ENCODE data around the gene PURB. TPM values are rescaled to one million over a fixed set of nuclear protein-coding genes. Genes with fewer than 3 reads are reported as not detected.

Gene PURB
- total RNA-seq, 1 donor from 2014 or later = 19.2 TPM

DNA sequence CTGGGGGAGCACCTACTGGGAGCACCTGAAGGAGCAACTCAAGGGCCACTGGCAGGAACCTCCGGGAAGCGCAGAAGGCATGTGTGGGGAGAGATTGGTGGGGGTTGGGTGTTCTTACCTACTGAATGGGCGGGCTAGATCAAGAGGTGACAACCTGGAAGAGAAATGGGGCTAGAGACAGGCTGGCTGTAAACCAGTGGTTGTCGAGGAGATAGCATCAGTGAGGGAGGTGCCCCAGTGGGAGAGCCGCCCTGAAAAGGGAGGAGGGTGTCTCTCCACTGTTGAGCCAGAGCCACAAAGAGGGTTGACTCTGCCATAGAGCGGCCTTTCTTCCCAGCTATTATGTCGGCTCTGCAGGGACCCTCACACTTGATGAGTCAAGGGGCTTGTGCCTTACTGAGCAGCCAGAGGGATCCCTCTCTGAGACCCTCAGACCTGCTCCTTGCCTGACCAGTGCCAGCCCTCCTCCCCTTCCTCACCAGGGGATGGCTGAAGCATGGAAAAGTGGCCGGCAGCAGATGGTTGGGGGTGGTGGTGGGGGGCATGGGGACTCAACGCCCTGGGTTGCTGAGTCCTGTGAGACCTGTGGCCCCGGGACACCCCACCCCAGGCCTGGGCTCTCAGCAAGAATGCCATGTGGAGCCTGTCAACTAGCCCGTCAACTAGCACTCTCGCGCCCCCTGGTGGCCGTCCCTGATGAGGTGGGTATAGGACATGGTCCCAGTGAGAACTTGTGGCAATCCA, 36.4 kb upstream of the PURB start:
- intact Hi-C loops (cut with DNase I) = loop anchor here (5.0 kb wide), 1 partner anchor 64 kb away; no protein-coding TSS in a partner anchor
- H3K36me3 ChIP-seq = no peaks in the 10 kb centered on the region
- no peak overlapping the region for H3K27ac ChIP-seq
- H3K4me1 ChIP-seq = peaks cover 4% of the 10 kb centered on the region
- DNase-seq (ENCODE audit: extremely low spot score in 2 of 2) = no peak
- TF ChIP-seq POLR2AphosphoS5 (IDR thresholded peaks at IDR 0.05; ENCODE audit: insufficient read depth in 1 of 2, low read depth in 1 of 2) = no peak
- TF ChIP-seq, protein P1, sequence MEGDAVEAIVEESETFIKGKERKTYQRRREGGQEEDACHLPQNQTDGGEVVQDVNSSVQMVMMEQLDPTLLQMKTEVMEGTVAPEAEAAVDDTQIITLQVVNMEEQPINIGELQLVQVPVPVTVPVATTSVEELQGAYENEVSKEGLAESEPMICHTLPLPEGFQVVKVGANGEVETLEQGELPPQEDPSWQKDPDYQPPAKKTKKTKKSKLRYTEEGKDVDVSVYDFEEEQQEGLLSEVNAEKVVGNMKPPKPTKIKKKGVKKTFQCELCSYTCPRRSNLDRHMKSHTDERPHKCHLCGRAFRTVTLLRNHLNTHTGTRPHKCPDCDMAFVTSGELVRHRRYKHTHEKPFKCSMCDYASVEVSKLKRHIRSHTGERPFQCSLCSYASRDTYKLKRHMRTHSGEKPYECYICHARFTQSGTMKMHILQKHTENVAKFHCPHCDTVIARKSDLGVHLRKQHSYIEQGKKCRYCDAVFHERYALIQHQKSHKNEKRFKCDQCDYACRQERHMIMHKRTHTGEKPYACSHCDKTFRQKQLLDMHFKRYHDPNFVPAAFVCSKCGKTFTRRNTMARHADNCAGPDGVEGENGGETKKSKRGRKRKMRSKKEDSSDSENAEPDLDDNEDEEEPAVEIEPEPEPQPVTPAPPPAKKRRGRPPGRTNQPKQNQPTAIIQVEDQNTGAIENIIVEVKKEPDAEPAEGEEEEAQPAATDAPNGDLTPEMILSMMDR (IDR thresholded peaks at IDR 0.05) = peak; percentile 72 to 78 (median 73)
- H3K9me3 ChIP-seq = no peaks in the 10 kb centered on the region
- H3K4me3 ChIP-seq = no peak overlapping the region
- no peaks in the 10 kb centered on the region for H3K27me3 ChIP-seq

DNA sequence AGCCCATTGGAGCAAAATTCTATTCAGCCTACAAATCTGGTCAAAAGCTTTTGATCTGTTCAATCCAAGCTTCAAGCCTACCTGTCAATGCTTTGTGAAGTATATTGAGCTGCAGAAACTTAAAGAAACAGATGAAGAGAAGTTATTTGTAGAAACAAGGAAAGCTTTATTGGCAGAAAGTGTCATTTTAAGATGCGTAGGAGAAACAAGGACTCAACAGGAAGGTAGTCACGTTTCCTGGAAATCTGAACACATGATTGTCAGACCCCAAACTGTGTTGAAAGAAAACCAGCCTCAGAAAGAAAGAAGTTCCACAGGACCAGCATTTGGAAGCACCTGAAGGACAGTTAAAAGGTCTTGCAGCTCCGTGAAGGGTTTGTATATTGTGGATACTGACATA, 34.8 kb upstream of the PURB start:
- no peaks in the 10 kb centered on the region for H3K9me3 ChIP-seq
- intact Hi-C loops (cut with DNase I) = loop anchor here (5.0 kb wide), 1 partner anchor 63 kb away; no protein-coding TSS in a partner anchor
- no peaks in the 10 kb centered on the region for H3K27me3 ChIP-seq
- no peak for TF ChIP-seq POLR2A (IDR thresholded peaks at IDR 0.05)
- TF ChIP-seq POLR2AphosphoS5 (IDR thresholded peaks at IDR 0.05; ENCODE audit: insufficient read depth in 1 of 2, low read depth in 1 of 2) = no peak
- TF ChIP-seq, protein P1 (IDR thresholded peaks at IDR 0.05) = no peak
- no peak for DNase-seq (ENCODE audit: extremely low spot score in 2 of 2)
- H3K4me1 ChIP-seq = peaks cover 4% of the 10 kb centered on the region
- H3K36me3 ChIP-seq = no peaks in the 10 kb centered on the region
- H3K27ac ChIP-seq = no peak overlapping the region
- H3K4me3 ChIP-seq = no peak overlapping the region

DNA sequence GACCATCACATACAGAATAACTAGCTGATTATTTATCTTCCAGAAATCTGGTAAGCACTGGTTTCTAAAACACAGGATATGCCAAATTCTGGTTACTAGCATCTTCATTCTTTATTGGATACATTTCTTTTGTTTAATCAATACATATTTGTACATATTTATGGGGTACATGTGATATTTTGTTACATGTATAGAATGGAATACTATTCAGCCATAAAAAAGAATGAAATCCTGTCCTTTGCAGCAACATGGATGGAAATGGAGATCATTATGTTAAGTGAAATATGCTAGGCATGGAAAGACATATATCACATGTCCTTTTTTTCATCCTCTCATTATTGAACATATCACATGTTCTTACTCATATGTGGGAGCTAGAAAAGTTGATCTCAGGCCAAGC, 32.7 kb upstream of the PURB start:
- intact Hi-C loops (cut with DNase I) = no loop called here
- Histone ChIP-seq H3K4me3 (no peak overlapping the region), H3K27me3 (no peaks in the 10 kb centered on the region), H3K36me3 (no peaks in the 10 kb centered on the region), H3K4me1 (peaks cover 4% of the 10 kb centered on the region), H3K27ac (no peak overlapping the region), H3K9me3 (no peaks in the 10 kb centered on the region)
- DNase-seq (ENCODE audit: extremely low spot score in 2 of 2) = no peak
- TF ChIP-seq POLR2AphosphoS5 (IDR thresholded peaks at IDR 0.05; ENCODE audit: insufficient read depth in 1 of 2, low read depth in 1 of 2) (no peak), POLR2A (IDR thresholded peaks at IDR 0.05) (no peak)
- TF ChIP-seq, protein P1 (IDR thresholded peaks at IDR 0.05) = no peak

DNA sequence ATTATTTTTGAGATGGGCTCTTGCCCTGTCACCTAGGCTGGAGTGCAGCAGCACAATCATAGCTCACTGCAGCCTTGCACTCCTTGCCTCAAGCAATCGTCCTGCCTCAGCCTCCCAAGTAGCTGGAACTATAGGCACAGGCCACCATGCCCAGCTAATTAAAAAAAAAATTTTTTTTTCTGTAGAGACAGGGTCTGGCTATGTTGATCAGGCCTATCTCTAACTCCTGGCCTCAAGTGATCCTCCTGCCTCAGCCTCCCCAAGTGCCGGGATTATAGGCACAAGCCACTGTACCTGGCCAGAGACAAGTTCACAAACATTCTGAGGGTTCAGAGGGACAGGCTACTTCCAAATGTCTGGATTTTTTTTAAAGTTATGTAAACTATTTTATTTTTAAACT, 32.1 kb upstream of the PURB start:
- TF ChIP-seq POLR2A (IDR thresholded peaks at IDR 0.05) = no peak
- TF ChIP-seq POLR2AphosphoS5 (IDR thresholded peaks at IDR 0.05; ENCODE audit: insufficient read depth in 1 of 2, low read depth in 1 of 2) = no peak
- TF ChIP-seq, protein P1 (IDR thresholded peaks at IDR 0.05) = no peak
- no peak for DNase-seq (ENCODE audit: extremely low spot score in 2 of 2)
- intact Hi-C loops (cut with DNase I) = no loop called here
- Histone ChIP-seq H3K27me3 (no peaks in the 10 kb centered on the region), H3K4me3 (no peak overlapping the region), H3K27ac (no peak overlapping the region), H3K4me1 (peaks cover 7% of the 10 kb centered on the region), H3K36me3 (no peaks in the 10 kb centered on the region), H3K9me3 (no peaks in the 10 kb centered on the region)

DNA sequence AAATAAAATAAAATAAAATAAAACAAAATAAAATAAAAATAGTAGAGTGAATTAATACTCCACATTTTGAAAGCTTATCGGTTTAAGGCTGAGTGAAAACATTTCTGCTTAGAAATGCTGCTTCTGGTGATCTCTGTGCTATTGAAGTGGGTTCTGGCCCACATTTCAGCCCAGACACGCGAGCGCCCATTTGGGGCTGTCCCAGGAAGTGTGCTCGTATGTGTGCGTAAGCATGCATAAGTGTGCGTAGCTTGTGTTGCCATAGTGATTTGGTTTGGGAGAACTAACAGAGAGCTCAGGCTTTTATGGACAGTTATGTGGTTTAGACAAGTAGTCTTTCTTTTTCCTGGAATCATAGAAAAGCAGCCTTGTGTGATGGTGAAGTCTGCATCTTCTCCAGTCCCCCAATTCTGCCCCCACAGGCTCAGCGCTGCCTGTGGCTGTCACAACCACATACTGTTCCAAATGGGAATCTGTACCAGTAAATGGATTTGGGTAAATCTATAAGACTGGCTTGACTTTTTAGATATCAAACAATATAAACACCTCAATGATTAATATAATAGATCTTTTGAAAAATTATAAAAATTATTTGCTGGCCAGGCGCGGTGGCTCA, 29.8 kb upstream of the PURB start:
- no peak overlapping the region for H3K27ac ChIP-seq

More for the DNA sequence above, 29.8 kb upstream of the PURB start:
- peaks cover 6% of the 10 kb centered on the region for H3K4me1 ChIP-seq
- no peak for TF ChIP-seq POLR2AphosphoS5 (IDR thresholded peaks at IDR 0.05; ENCODE audit: insufficient read depth in 1 of 2, low read depth in 1 of 2)
- no peak for TF ChIP-seq POLR2A (IDR thresholded peaks at IDR 0.05)
- TF ChIP-seq, protein P1 (IDR thresholded peaks at IDR 0.05) = no peak
- intact Hi-C loops (cut with DNase I) = no loop called here
- H3K27me3 ChIP-seq = no peaks in the 10 kb centered on the region
- DNase-seq (ENCODE audit: extremely low spot score in 2 of 2) = no peak
- H3K4me3 ChIP-seq = no peak overlapping the region
- H3K36me3 ChIP-seq = no peaks in the 10 kb centered on the region
- H3K9me3 ChIP-seq = no peaks in the 10 kb centered on the region
